Subcutaneous abdominal adipose tissue (tissue), 5 donors: ENCODE data around the gene PLCB4.

Source experiments
- H3K27ac ChIP-seq: one replicate; pipeline ENCODE4 v1.7.0; 2013; ENCODE audit warnings: low read depth, mild to moderate bottlenecking, inconsistent platforms, low read length, moderate library complexity
- H3K27me3 ChIP-seq, 5 donors: one replicate each; pipeline ENCODE4 v1.7.0; 2013; ENCODE audit warnings: low read length in 5 of 5, inconsistent platforms in 1 of 5; ENCODE audit not compliant: control insufficient read depth in 5 of 5, insufficient read depth in 4 of 5
- H3K36me3 ChIP-seq, 5 donors: one replicate each; pipeline ENCODE4 v1.7.0; 2013; ENCODE audit warnings: low read length in 5 of 5; ENCODE audit not compliant: control insufficient read depth in 5 of 5, insufficient read depth in 5 of 5
- H3K4me1 ChIP-seq, 5 donors: one replicate each; pipeline ENCODE4 v1.7.0; 2013; ENCODE audit warnings: low read length in 5 of 5, mild to moderate bottlenecking in 3 of 5, moderate library complexity in 1 of 5; ENCODE audit not compliant: control insufficient read depth in 5 of 5, insufficient read depth in 5 of 5
- H3K4me3 ChIP-seq, 5 donors: one replicate each; pipeline ENCODE4 v1.7.0; 2013; ENCODE audit warnings: low read length in 5 of 5, low read depth in 1 of 5
- H3K9ac ChIP-seq, 5 donors: one replicate each; pipeline ENCODE4 v1.7.0; 2013; ENCODE audit warnings: low read length in 5 of 5, mild to moderate bottlenecking in 4 of 5, moderate library complexity in 3 of 5
- H3K9me3 ChIP-seq, 5 donors: one replicate each; pipeline ENCODE4 v1.7.0; 2013; ENCODE audit warnings: low read length in 5 of 5; ENCODE audit not compliant: control insufficient read depth in 5 of 5
- donor health status: healthy.
- donor health status: healthy.
- donor health status: healthy.
- donor health status: healthy.
- donor health status: healthy.

PLCB4 gene

GRCh38 chr20:9329355-9330101 lies 260.6 kb downstream of the PLCB4 start:
- H3K4me3 ChIP-seq = no peak overlapping the region
- H3K36me3 ChIP-seq = no peaks in the 10 kb centered on the region
- H3K27ac ChIP-seq = no peak overlapping the region
- H3K9me3 ChIP-seq = no peaks in the 10 kb centered on the region
- no peak overlapping the region for H3K9ac ChIP-seq
- H3K27me3 ChIP-seq = no peaks in the 10 kb centered on the region
- no peaks in the 10 kb centered on the region for H3K4me1 ChIP-seq

GRCh38 chr20:9330151-9330550 lies 261.3 kb downstream of the PLCB4 start:
- no peak overlapping the region for H3K27ac ChIP-seq

DNA sequence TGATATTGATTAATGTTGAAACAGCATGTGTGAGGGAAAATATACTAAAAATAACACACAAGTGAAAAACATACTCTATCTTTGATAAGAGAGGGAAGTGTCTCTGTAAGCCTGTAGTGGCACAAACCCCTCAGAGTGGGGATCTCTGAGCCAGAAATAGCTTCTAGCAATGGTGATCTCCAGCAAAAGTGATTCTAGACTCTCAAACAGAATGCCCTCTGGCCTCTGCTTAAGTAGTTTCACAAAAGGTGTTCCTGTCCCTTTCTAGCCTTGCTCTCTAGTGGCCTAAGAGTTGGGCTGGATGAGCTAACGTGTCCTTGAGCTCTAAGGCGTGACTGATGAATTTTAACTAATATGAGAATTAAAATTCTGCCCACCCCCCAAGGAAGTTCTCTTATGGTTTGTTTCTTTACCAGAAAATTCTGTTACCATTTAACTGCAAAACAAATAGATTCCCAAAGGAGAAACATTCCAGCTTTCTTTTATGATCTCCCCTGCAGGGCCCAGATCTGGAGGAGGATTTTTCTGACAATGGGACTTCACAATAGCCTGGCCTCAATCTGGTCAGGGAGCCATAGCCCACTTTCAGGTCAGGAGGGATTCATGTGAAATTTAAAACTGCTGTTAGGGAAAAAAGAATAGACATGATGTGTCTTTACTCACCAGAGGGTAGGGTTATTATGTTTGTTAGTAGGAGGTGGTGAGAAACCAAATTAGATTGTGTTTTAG lies 263.0 kb downstream of the PLCB4 start:
- Histone ChIP-seq H3K27ac (no peak overlapping the region), H3K9me3 (no peaks in the 10 kb centered on the region), H3K9ac (no peak overlapping the region), H3K36me3 (no peaks in the 10 kb centered on the region), H3K4me3 (no peak overlapping the region), H3K27me3 (no peaks in the 10 kb centered on the region), H3K4me1 (no peaks in the 10 kb centered on the region)

More at GRCh38 chr20:9330151-9330550, 261.3 kb downstream of the PLCB4 start:
- no peaks in the 10 kb centered on the region for H3K27me3 ChIP-seq
- H3K9me3 ChIP-seq = no peaks in the 10 kb centered on the region
- H3K9ac ChIP-seq = no peak overlapping the region
- no peaks in the 10 kb centered on the region for H3K4me1 ChIP-seq
- H3K36me3 ChIP-seq = no peaks in the 10 kb centered on the region
- H3K4me3 ChIP-seq = no peak overlapping the region

DNA sequence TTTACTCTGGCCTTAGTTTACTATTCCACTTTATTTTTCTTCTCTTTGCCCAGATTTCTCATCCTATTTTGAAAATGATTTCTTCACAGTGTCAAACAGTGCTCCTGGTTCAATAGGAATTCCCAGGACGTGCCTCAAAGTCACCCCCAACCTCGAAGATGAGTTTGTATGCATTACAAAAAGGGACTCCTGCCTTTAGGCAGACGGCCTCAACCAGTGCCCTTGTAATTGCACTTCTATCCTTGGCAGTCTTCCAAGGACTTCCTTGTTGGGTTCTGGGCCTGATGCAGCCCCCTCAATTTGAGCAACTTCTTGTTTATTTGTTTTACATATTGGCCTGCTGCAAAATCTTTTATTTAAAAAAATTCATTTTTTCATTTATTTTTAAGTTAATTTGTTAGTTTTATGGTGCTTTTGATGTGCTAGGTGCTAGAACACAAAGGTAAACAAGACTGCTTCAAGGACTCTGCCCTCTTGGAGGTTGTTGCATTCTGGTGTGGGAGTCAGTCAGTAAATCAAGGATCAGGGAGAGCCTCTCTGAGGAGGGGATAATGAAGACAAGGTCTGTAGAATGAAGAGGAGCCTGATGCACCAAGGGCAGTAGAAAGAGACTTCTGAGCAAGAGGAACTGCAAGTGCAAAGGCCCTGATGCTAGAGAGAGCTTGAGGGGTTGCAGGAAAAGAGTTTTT lies 264.0 kb downstream of the PLCB4 start:
- Histone ChIP-seq H3K4me1 (no peaks in the 10 kb centered on the region), H3K27ac (no peak overlapping the region), H3K9ac (no peak overlapping the region), H3K27me3 (no peaks in the 10 kb centered on the region), H3K4me3 (no peak overlapping the region), H3K36me3 (no peaks in the 10 kb centered on the region), H3K9me3 (no peaks in the 10 kb centered on the region)

DNA sequence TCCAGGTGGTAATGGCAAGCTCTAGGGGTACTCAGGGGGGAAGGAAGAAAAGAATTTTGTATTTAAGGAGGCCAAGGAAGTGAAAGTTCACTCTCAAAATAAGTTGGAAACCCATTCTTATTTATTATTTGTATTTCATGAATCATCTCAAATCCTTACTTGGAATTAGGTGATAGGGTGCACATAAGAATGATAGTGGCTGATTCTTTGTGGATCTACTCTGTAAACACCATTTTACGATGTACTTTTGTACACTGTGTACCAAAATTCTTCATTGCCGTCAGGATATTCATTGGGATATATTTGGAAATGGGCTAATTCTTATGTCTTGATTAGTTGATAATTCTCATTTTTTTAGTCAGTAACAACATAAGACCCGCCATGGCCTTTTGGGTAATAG lies 266.0 kb downstream of the PLCB4 start:
- no peak overlapping the region for H3K27ac ChIP-seq
- H3K9me3 ChIP-seq = no peaks in the 10 kb centered on the region
- no peak overlapping the region for H3K9ac ChIP-seq
- no peak overlapping the region for H3K4me3 ChIP-seq
- H3K27me3 ChIP-seq = no peaks in the 10 kb centered on the region
- no peaks in the 10 kb centered on the region for H3K4me1 ChIP-seq
- no peaks in the 10 kb centered on the region for H3K36me3 ChIP-seq

DNA sequence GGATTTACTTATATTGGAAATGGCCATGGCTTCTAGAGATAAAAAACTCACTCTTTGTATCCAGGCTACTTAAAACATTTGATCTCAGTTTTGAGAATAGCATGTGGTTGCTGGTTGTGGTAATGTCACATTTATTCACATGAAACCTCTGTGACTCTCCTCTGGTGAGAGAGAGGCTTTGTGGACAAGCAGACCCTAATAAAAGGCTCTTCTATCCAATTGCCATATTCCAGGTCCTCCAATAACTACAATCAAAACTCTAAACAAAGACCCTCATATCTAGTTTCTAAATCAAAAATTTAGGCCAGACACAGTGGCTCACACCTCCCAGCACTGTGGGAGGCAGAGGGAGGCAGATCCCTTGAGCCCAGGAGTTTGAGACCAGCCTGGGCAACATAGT lies 269.2 kb downstream of the PLCB4 start:
- Histone ChIP-seq H3K36me3 (no peaks in the 10 kb centered on the region), H3K4me3 (no peak overlapping the region), H3K4me1 (no peaks in the 10 kb centered on the region), H3K9ac (no peak overlapping the region), H3K27ac (no peak overlapping the region), H3K9me3 (no peaks in the 10 kb centered on the region), H3K27me3 (no peaks in the 10 kb centered on the region)

GRCh38 chr20:9339708-9340107 lies 270.8 kb downstream of the PLCB4 start:
- Histone ChIP-seq H3K9ac (no peak overlapping the region), H3K9me3 (no peaks in the 10 kb centered on the region), H3K36me3 (no peaks in the 10 kb centered on the region), H3K4me1 (peaks cover 0 to 9% (median 0%) of the 10 kb centered on the region in 5 donors), H3K4me3 (no peak overlapping the region), H3K27me3 (no peaks in the 10 kb centered on the region), H3K27ac (no peak overlapping the region)

GRCh38 chr20:9342651-9343050 lies 273.8 kb downstream of the PLCB4 start:
- H3K9ac ChIP-seq = no peak overlapping the region
- H3K9me3 ChIP-seq = no peaks in the 10 kb centered on the region
- no peaks in the 10 kb centered on the region for H3K36me3 ChIP-seq
- H3K27ac ChIP-seq = no peak overlapping the region
- no peak overlapping the region for H3K4me3 ChIP-seq
- H3K4me1 ChIP-seq = peaks cover 0 to 17% (median 0%) of the 10 kb centered on the region in 5 donors
- no peaks in the 10 kb centered on the region for H3K27me3 ChIP-seq

GRCh38 chr20:9344083-9344920 lies 275.4 kb downstream of the PLCB4 start:
- peaks cover 0 to 17% (median 0%) of the 10 kb centered on the region in 5 donors for H3K4me1 ChIP-seq
- H3K27me3 ChIP-seq = peaks cover 0 to 2% (median 0%) of the 10 kb centered on the region in 5 donors
- H3K36me3 ChIP-seq = no peaks in the 10 kb centered on the region
- no peak overlapping the region for H3K4me3 ChIP-seq
- H3K27ac ChIP-seq = no peak overlapping the region
- H3K9me3 ChIP-seq = no peaks in the 10 kb centered on the region
- H3K9ac ChIP-seq = no peak overlapping the region
